AG09309 (cell line): ENCODE measurements around the gene PTPRG.

Experiments
- DNase-seq: peaks from one replicate; pipeline ENCODE4 v3.0.0-alpha.2; 2010; ENCODE audit warnings: low read depth
- H3K4me3 ChIP-seq: 2 replicates; pipeline ENCODE4 v1.5.1; 2011; ENCODE audit warnings: mild to moderate bottlenecking, low read depth, low read length, moderate library complexity; ENCODE audit not compliant: control insufficient read depth
- TF ChIP-seq, protein P1 (sequence below): IDR thresholded peaks from 2 replicates; pipeline ENCODE4 v1.5.1; 2011; ENCODE audit warnings: mild to moderate bottlenecking, low read depth, low read length, inconsistent platforms; ENCODE audit not compliant: insufficient read depth, control insufficient read depth; ENCODE audit errors: missing control alignments

PTPRG gene

DNA sequence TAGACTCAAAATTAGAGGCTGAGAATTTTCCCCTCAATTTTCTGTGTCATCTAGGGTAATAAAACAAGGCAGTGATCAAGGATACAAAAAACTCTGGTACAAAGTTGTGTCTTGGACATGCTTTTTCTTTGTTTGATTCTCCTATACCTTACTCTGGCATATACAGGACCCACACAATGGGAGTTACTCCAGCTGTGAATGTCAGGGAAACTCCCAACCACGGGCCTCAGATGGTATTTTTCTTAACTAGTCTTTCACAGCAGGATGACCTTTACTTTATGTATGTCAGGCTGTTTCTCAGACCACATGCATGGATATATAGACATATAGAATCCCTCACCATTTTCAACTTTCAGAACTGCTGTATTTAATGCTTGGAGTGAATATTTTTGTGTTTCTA is 770.6 kb downstream of the PTPRG start:
- TF ChIP-seq, protein P1, sequence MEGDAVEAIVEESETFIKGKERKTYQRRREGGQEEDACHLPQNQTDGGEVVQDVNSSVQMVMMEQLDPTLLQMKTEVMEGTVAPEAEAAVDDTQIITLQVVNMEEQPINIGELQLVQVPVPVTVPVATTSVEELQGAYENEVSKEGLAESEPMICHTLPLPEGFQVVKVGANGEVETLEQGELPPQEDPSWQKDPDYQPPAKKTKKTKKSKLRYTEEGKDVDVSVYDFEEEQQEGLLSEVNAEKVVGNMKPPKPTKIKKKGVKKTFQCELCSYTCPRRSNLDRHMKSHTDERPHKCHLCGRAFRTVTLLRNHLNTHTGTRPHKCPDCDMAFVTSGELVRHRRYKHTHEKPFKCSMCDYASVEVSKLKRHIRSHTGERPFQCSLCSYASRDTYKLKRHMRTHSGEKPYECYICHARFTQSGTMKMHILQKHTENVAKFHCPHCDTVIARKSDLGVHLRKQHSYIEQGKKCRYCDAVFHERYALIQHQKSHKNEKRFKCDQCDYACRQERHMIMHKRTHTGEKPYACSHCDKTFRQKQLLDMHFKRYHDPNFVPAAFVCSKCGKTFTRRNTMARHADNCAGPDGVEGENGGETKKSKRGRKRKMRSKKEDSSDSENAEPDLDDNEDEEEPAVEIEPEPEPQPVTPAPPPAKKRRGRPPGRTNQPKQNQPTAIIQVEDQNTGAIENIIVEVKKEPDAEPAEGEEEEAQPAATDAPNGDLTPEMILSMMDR, result no peak
- no peak for DNase-seq
- H3K4me3 ChIP-seq, result no peak overlapping the region

DNA sequence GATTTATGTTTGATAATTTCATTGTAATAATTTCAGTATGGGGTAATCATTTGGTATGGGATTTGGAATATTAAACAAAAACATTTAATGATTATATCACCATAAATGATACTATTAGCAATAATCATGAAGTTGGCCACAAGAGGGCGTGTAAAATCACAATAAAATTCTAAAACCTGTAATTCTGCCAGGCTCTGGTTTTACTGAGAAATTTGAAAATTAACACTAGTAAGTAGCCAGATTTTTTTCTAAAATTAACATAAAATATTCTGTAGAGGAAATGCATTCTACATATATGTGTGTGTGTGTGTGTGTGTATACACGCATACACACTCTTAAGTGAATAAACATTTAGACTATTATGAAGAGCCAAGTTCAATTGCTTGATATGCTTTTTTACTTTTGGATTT is 771.5 kb downstream of the PTPRG start:
- no peak overlapping the region for H3K4me3 ChIP-seq
- DNase-seq, result no peak

DNA sequence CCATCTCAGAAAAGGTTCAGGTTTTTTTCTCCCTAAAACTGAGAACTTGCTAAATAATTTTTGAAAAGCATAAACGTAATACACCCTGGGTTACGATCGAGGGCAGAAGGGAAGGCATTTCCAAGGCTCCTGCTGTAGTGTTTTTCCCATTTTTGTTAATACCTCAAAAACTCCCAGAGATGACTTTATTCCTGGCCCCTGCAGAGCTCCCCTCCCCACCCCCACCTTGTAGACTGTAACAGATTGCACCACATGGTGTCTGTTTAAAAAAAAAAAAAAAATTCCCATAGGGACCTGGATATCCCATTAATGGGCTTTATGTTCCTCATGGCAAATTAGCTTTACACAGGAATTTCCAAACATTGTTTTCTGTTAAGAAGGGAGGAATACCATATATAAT is 773.8 kb downstream of the PTPRG start:
- DNase-seq, result no peak
- no peak overlapping the region for H3K4me3 ChIP-seq
- TF ChIP-seq, protein P1, result no peak

More for the DNA sequence above, 771.5 kb downstream of the PTPRG start:
- TF ChIP-seq, protein P1, result peak; percentile 44

DNA sequence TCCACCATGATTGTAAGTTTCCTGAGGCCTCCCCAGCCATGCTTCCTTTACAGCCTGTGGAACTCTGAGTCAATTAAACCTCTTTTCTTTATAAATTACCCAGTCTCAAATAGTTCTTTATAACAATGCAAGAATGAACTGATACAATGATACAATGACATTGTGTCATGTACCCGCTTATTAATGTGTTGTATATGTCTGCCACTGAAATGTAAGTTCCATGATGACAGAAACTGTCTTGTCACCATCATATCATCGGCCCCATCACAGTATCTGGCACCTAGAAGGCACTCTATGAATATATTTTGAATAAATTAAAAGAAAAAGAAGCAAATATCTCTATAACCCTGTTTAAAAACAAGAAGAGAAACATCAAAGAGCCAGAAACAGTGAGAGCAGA is 782.4 kb downstream of the PTPRG start:
- no peak for DNase-seq
- TF ChIP-seq, protein P1, result no peak

More for the DNA sequence above, 782.4 kb downstream of the PTPRG start:
- H3K4me3 ChIP-seq, result no peak overlapping the region
